GM19023 (cell line): Measurements from ENCODE around the gene NARF.
"Not testable (repeated sequence)": the region's sequence is repeated elsewhere in the genome, so short reads cannot be mapped to it uniquely, and the experiment has no call there.

Experiments
- ATAC-seq: cut with Tn5 transposase; IDR thresholded peaks from one replicate; pipeline ENCODE4 v1.9.1; 2021; ENCODE audit warnings: mild to moderate bottlenecking, moderate library complexity; ENCODE audit not compliant: unreplicated experiment

The NARF gene

DNA sequence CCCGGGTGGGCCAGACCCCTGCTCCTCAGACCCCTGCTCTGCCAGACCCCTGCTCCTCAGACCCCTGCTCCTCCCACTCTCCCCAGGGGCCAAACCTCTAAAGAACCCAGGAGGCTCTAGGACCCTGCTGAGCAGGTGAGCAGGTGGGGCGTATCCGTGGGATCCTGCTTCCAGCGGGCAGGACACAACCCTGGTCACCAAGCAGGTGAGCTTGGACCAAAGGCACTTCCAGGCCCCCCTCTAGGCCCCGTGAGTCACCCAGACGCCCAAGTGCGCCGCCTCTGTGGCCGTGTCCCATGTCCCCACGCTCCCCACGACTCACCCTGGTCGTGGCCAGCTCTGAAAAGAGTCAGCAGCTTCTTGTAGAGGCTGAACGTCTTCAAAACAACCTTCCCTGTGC lies 13.0 kb upstream of the NARF start:
- ATAC-seq: no peak

DNA sequence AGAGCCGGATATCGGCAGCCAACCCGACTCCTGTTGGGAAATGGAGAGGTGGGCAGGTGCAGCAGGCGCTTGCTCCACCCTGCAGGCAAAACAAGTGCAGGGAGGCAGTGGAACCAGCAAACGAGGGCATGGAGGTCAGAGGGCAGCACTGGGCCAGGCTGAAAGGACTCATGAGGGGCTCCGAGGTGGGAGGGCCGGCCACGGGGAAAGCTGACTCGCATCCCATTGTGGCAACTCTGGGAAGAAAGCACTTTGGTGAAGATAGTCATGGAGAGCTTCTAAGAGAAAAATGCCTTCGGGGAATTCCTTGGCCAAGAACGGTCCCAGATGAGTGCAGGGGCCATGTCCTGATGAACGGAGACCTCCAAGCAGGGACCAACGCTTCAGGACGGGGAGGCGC lies 12.4 kb upstream of the NARF start:
- ATAC-seq: no peak

DNA sequence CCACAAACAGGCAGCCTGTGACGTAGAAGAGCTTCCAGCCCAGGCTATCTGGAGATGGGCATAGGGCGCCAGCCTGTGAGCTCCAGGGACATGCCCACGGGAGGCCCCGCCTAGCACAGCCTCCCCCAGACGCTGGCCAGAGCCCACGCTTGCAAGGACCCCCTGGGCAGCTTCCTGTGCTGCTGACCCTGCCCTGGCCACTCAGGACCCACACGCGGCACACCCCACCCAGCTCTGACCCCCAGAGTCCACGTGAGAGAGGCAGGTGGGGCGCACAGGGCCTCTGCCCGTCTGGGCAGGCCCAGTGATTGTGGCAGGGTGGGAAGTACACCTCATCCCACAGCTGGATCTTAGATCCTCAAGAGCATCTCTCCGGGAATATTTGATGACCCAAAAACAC lies 11.9 kb upstream of the NARF start:
- no peak for ATAC-seq

DNA sequence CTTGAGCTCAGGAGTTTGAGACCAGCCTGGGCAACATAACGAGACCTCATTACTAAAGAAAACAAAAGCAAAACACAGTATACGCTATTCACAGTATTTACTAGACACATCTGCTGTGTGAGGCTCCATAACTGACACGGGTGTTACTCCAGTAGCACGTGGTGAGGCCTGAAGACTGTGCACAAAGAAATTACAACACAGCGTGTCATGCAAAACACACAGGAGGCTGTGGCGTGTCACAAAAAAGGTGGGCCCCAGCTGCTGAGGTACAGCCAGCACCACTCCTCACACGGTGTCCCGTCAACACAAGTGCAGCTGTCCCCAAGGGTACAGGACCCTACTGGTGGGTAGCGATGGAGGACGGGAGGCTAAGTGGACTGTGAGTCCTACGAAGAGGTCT lies 10.7 kb upstream of the NARF start:
- ATAC-seq: no peak

DNA sequence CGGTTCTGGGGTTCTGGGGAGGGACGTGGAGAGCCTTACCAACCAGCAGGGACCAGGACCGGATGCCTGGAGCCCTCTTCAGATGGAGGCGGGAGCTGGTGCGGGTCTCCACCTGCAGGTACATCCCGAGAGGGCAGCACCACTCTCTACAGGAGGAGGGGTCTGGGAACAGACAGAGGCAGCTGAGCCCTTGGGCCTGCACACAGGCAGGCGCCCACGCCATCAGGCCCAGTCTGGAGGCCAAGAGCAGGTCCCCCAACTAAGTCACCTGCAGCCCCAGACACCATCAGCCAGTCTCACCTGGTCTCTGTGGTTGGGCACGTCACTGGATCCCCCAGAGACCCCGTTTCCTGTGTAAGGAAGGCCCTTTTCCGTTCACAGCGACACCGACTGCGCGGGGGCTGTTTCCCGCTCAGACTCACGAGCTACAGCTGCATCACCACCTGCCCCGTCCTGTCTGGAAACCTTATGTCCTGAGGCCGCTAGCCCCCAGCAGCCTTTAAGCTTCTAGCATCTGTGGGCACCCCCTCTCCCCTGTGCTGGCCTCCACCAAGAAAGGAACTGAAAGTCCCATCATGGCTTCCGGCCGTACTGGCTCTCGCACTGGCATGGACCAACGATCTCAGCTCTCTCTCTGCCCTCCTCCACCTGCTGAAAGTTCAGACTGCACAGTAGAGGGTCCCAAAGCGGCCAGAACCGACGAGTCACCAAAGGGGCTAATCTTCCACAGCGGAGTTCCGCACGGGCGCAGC lies 9.2 kb upstream of the NARF start:
- peak; percentile 43 for ATAC-seq

DNA sequence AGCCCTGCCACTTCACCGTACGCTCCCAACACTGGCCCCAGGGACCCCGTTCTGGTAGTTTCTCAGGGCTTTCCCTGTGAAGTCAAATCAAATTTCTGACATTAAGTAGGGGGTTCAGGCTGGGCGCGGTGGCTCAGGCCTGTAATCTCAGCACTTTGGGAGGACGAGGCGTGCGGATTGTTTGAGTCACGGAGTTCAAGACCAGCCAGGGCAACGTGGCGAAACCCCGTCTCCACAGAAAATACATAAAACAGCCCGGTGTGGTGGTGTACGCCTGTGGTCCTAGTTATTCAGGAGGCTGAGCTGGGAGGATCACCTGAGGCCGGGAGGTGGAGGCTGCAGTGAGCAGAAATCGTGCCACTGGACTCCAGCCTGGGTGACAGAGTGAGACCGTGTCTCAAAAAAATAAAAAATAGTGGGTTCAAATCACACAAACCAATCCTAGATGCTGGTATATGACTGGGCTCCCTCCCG lies 8.6 kb upstream of the NARF start:
- ATAC-seq: peak; percentile 6

DNA sequence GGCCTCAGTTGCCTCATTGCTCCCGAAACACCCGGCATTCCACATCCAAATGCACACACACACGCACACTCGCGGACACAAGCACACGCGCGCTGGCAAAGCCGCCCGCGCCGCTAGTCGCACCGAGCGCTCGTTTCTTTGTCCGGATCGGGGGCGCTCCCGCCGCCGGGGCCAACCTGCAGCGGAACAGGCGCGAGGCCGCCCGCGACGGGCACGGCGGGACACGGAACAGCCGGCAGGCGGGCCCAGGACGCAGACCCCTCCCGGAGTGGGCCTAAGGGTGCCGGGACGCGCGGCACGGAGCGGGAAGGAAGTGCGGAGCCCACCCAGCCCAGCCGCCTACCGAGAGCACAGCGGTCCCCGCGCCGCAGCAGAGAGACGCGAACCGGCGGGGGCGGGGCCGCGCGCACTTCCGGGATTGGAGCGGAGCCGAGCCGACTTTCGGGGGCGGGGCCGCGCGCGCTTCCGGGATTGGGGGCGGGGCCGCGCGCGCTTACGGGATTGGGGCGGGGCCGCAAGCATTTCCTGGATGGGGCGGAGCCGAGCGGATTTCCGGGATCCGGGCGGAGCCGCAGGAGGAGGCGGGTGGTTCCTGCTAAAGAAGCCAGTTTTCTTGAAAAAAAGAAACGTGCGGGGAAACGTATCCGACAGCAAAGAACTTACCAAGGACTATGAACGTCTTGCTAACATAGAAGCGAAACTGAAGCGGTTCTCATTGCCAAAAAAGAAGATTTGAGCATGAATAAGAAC lies 8.0 kb upstream of the NARF start, which contains the start of gene CYBC1:
Gene CYBC1, minus strand, starts transcription at position 396 of the 750 bp plus-strand sequence. CDS start 1,498 bp downstream, outside the sequence.
- ATAC-seq: peak; percentile 66

DNA sequence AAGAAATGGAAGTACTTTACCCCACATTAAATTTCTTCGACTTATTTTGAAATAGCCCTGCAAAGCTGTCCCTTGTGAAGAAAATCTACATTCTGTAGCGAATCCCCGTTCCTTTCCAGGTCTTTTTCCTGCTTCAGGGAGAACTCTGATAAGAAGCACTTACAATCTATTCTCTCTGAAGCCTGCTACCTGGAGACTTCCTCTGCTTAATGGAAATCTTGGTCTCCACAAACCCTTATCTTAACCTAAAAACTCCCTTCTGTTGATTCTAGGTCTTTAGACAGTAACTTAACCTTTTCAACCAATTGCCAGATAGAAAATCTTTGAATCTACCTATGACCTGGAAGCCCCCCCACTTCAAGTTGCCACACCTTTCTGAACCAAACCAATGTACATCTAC lies 6.4 kb upstream of the NARF start:
- ATAC-seq: no peak

DNA sequence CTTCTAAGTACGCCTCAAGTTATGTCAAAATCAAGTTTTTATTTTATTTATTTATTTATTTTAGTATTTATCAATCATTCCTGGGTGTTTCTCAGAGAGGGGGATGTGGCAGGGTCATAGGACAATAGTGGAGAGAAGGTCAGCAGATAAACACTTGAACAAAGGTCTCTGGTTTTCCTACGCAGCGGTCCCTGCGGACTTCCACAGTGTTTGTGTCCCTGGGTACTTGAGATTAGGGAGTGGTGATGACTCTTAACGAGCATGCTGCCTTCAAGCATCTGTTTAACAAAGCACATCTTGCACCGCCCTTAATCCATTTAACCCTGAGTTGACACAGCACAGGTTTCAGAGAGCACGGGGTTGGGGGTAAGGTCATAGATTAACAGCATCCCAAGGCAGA lies 5.4 kb upstream of the NARF start:
- not testable (repeated sequence) for ATAC-seq

DNA sequence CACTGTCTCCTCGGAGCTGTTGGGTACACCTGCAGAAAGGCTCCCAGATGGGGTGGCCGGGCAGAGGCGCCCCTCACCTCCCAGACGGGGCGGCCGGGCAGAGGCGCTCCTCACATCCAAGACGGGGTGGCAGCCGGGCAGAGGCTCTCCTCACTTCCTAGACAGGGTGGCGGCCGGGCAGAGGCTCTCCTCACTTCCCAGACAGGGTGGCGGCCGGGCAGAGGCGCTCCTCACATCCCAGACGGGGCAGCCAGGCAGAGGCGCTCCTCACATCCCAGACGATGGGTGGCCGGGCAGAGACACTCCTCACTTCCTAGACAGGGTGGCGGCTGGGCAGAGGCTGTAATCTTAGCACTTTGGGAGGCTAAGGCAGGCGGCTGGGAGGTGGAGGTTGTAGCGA lies 4.8 kb upstream of the NARF start:
- not testable (repeated sequence) for ATAC-seq

DNA sequence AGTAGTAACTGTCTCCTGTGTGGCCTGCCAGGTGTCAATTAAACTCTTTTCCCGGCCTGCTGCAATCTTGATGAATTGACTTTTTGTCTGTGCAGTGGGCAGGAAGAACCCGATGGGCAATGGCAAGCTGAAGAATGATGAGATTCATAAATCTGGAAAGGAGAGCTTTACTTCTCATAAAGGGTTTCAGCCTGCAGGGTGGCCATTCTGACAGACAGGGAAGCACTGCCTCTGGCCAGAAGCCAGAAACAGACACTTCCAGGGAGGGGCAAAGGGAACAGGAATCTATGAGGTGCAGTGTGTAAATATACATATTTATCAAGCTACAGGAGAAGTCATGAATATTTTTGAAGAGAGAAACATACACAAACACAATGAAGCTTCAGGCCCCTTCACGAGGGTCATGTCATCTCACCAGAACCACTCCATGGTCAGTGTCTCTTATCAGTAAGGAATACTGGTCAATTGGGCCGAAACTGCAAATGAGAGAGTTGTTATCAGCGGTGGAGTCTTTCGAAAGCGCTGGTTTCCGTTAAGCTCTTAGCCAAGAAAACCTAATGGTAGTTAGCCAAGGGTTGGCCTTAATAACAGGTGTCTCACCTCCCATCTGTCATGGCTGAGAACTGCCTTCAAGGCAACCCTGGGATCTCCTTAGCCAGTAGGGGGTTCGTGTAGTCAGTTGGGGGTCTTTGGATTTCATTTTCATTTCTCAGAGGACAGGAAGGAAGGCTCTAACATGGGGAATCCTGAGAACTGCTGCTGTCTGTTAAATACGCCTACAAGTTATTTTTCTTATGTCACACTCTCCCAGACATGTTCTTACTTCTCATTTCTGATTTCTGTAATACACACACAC lies 1.2 kb upstream of the NARF start:
- no peak for ATAC-seq

DNA sequence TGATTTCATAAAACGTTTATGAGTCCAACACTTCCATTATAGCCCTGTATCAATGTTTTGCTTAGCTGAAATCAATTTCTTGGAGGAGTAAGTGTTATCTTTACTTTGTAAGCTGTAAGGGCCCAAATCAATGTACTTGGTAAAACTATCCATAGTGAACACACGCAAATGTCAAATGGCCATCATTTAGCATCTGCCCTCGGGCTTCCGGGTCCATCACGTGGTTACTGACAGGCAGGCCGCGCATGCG lies 687 bp upstream of the NARF start:
- no peak for ATAC-seq

DNA sequence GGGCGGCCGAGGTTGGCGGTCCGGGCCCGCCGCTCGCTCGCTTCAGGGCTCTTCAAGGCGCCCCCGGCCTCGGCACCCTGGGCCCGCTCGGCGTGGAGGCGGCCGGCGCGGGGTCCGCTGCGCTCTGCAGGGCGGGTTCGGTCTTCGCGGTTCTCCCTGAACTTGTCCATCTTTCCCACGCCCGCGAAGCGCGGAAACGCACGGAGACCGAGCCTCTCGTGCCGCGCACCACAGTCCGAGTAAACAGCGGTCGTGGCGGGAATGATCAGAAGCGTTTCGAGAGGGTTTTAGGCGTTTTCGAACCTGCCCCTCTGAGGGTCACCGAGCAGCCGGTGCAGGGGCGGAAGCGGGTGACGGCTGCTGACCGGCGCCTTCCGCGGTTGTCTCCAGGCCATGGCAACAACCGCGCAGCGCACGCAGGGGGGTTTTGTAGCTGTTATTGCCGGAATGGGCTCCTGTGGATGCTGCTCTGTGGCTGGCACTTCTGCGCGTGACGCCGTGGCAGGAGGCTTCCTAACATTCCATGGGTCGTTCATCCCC lies 414 bp downstream of the NARF start:
- ATAC-seq: peak; percentile 6

DNA sequence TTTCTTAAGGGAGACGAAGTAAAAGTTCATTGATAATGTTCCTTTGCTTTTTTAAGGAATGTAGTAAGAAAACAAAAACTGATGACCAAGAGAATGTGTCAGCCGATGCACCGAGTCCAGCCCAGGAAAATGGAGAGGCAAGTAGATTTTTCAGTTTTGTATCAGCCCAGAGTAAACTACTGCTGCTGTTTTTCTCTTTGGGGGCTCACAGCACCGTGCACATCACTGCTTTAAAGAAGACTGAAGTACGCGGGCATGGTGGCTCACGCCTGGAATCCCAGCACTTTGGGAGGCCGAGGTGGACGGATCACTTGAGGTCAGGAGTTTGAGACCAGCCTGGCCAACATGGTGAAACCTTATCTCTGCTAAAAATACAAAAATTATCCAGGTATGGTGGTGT lies 1.4 kb downstream of the NARF start:
- ATAC-seq: not testable (repeated sequence)

DNA sequence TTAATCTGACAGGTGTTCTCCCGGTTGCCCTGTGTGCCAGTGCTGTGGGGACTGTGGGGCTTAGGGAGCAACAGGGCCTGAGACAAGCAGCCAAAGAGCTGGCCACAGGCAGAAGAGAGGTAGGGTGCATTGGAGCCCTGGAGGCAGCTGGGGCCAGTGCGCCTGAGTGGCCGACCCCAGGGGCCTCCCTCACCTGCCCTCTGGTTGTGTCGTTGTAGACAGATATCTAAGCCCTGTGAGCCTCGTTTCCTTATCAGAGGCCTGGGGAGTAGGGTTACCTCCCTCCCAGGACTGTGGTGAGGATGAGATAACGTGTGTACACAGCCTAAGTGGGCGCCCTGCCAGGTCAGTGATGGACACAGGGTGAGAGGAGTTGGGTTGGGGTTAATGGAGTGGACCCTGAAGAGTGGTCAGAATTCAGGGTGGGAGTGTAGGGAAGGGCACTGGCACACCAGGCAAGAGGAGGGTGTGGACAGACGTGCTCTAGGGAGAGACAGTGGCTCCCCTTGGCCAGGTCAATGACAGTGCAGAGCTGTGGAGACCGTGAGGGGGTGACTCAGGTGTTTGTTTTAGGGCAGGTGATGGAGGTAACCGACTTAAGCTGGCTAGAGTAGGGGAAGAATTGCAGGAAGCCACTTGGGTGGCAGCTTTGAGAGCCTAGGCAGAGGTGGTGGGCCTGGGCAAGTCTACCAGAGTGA lies 3.4 kb downstream of the NARF start:
- ATAC-seq: no peak

DNA sequence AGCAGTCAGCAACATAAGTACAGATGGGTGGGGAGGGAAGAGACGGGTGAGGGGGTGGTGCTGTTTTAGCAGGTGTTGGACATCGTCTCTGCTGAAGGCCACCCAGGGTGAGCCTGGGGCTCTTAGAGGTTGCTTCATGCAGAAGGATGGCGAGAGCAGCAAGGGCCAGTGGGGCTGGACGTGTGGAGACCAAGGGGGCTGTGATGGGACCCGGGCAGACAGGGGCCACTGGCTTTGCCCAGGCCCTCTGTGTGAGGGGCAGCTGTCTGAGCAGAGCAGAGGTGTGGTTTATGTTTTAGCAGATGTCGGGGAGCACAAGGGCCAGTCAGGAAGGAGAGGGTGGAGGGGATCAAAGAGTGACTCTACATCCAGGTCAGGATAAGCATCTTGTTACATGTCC lies 4.8 kb downstream of the NARF start:
- no peak for ATAC-seq

DNA sequence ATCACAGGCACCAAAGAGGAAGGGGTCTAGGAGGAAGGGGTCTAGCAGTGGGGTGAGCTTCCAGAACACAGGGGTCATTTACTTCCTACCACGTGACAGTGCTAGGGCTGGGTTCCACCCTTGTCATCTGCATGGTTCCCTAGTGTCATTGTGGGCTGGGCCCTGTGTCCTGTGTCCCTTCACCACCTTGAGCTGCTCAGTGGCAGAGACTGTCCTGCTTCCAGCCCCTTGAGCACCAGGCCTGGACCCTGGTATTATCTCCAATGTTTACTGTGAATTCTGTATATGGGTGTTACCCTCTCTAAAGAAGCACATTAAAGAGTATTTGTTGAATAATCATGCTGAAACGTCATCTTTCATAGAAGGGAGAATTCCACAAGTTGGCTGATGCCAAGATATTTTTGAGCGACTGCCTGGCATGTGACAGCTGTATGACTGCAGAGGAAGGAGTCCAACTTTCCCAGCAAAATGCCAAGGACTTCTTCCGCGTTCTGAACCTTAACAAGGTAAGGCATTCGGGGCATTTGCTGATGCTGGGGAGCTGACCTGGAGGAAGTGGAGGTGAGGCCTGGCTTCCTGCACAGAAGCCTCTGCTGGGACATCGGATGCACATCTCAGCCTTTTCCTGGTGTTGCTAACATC lies 5.5 kb downstream of the NARF start:
- ATAC-seq: no peak

DNA sequence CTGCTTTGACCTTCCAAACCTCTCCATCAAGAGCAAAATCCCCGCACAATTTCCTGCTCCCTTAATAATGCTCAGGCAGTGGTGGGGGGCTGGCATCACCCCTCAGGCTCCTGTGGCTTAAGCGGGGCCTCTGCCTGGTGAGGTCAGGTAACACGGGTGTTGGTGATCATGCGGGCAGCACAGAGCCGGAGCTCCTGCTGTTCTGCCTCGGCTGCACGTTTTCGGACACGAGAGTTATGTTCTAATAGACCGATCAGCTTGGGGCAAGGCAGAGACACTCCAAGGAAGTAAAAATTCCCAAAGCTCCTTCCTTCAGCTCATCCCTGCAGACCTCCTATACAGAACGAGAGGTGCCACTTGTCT lies 6.0 kb downstream of the NARF start:
- no peak for ATAC-seq

DNA sequence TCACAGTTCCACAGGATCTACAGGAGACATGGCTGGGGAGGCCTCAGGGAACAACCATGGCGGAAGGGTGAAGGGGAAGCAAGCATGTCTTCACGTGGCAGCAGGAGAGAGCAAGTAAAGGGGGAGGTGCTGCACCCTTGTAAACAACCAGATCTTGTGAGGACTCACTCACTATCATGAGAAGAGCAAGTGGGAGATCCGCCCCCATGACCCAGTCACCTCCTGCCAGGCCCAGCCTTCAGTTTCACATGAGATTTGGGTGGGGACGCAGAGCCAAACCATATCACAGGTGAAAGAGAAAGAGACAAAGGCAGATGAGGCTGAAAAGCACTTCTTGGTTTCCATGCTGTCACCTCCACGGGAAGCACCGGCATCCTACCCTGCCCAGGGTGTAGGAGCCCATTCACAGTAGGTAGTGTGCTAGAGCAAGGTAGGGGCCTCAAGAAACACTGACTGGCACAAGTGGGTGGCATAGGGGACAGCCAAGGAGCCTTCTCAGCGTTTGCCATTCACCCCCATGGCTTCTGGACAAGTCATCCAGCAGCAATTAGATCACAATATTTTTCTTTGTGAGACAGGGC lies 6.6 kb downstream of the NARF start:
- ATAC-seq: no peak

DNA sequence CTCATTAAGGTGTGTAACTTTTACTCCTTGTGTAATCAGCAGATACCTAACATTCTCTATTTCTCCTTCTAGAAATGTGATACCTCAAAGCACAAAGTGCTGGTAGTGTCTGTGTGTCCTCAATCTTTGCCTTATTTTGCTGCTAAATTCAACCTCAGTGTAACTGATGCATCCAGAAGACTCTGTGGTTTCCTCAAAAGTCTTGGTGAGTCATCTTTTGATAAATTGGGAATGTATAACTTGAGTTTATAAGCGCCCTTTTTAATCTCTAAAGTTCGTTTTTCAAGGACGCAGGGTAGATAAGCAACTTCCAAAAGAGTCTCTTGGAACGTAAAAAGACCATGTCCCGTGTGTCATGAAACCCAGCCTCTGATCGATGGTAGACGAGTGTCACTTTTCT lies 10.2 kb downstream of the NARF start:
- ATAC-seq: no peak
